Vagina (tissue), 2 donors: ENCODE data around the gene ATP11A.

Source experiments
- CTCF ChIP-seq, 3 experiments: fragments of 450-650 bp in 2 of 3; fragments of 200-600 bp in 1 of 3; sonication (generic) in 1 of 3; IDR thresholded peaks; one replicate each; pipeline ENCODE4 v1.5.1; 2017 to 2019; ENCODE audit warnings: antibody characterized with exemption in 3 of 3, mild to moderate bottlenecking in 2 of 3, moderate library complexity in 2 of 3
- POLR2A ChIP-seq, 2 donors: fragments of 450-650 bp; IDR thresholded peaks; one replicate each; pipeline ENCODE4 v1.6.1; 2017; ENCODE audit warnings: antibody characterized with exemption in 2 of 2, mild to moderate bottlenecking in 2 of 2, moderate library complexity in 2 of 2
- POLR2AphosphoS5 ChIP-seq, 2 donors: sonication (generic); formaldehyde crosslinking; IDR thresholded peaks; one replicate each; pipeline ENCODE4 v1.9.0; 2017; ENCODE audit warnings: antibody characterized with exemption in 2 of 2, mild to moderate bottlenecking in 2 of 2, low read depth in 1 of 2; ENCODE audit not compliant: insufficient read depth in 1 of 2

GRCh38 chr13:112689303-112690245 is at the start of gene ATP11A:
- TF ChIP-seq CTCF (IDR thresholded peaks at IDR 0.05), result no peak
- peak in 1 of 2 donors; percentile 78 for TF ChIP-seq POLR2AphosphoS5 (IDR thresholded peaks at IDR 0.05; ENCODE audit: insufficient read depth in 1 of 2, low read depth in 1 of 2)
- TF ChIP-seq POLR2A (IDR thresholded peaks at IDR 0.05), result peak; percentile 85 to 97
